NCI-H2227 (cell line): ENCODE measurements around the gene GCFC2.

Experiments
- DNase-seq: peaks from one replicate; lab custom pipeline; 2025; ENCODE audit not compliant: unreplicated experiment; lab: John Stamatoyannopoulos, UW

The GCFC2 gene

DNA sequence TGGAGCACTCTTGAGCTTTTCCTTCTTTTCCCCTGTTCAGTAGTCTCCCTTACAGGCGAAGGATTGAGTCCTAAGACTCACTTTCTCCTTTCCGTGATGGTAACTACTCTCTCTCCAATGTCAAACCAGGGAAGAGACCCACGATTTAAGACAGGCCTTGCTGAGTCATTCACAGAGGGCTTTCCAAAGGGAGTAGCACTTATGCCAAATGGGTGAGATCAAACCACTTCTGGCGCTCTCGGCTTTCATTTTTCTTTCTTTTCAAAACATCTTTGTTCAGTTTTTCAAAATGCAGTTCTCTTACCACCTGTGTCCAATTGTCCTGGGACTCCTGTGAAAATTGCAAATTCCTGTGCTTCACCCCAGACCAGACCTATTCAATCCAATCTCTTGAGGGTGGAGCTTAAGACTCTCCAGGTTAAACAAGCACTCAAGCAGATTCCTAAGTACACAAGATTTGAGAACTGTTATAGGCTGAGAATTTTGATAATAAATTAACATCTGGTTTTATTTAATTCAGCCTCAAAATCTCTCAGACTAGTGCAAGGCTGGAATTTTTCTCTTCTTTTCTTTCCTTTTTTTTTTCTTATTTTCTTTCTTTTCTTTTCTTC is 78.5 kb downstream of the GCFC2 start:
- DNase-seq = no peak

DNA sequence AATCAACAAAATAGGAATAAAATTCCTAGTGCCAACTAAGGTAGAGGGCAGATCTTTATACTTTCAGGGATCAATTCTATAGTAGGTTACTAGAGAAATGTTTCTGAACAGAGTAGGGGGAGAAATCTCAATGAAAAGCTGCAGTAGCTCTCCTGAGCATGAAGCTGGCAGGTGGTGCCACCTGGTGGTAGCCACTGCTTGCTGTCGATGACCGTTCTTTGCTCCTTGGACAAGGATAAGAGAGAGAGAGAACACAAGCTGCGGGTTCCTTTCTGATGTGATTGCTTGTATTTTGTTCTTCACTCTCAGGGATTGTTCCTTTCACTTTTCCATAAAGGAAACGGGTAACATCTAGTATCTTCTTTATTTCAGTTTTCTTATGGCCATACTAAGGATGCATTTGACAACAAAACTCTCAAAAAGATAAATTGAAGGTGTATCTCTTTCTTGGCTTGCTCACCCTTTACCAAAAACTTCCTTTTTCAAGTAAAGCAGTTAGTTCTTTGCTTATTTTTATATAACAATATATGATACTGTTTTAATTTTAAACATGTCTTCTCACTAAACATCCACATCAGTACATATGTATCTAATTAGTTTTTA is 82.7 kb downstream of the GCFC2 start:
- DNase-seq = peak; percentile 87

DNA sequence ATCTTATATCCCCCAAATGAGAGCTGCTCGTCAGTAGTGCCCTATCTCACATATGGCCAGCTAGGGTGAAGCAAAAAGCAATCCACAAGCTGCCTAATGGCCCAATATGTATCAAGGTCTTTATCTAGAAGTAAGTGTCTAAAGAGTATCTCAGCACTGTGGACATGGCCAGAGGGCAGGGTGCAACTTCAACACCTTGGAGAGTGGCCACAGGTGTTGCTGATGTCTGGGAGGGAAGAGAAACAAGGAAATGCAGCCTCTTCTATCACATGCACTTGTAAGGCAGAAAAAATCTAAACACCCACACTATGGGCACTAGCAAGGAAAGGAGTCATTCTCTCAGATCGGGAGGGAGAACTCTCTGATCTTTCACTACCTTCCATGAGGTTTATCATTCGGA is 87.8 kb downstream of the GCFC2 start:
- DNase-seq = no peak

DNA sequence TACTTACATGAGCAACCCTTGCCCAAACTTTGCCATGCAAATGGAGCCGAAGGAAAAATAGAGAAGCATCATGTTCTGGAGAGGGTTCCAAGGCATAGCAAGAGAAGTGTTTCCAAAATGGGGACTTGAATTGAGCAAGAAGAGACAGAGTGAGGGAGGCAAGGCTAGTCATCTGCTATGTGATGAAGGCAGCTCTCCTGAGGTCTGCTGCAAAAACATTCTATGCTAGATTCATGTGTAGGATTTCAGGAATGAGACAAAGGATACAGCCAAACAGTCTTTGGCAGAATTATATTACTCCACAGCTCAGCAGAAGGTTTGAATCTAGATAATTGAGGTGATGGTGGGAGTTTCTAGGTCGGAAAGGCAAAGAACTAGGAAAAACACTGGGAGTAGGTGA is 88.2 kb downstream of the GCFC2 start:
- DNase-seq = no peak

DNA sequence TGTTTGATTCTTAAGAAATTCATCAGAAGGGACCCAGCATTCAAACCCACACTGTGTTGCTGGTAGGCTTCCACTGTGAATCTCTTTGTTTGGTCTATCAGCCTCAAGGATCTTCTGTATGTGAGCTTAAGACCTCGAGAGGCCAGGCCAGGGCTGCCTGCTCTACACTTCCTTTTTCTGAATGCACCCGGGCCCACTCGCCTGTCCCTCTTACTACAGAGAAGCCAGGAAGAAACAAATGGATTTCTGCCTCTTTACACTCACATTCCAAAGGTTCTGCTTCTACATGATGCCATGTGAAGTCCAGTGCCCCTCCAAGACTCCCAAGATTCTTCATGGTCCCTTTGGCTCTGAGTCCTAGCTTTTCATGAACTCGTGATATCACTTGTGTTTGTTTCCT is 89.5 kb downstream of the GCFC2 start:
- DNase-seq = no peak

- DNase-seq = no peak
Measured at GRCh38 chr2:75619956-75620740, 90.6 kb downstream of the GCFC2 start.

DNA sequence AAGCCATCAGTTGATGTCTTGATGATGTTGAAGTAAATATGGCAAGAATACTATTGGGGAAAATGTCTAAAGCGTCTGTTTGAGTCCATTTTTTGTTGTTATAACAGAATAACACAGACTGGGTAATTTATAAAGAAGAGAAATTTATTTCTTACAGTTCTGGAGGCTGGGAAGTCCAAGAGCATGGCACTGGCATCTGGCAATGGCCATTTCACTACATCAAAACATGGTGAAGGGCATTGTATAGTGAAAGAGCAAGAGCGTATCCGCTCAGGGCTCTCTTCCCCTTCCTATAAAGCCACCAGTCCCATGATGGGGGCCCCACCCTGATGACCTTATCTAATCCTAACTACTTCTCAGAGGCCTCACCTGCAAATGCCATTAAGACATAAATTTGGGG is 93.8 kb downstream of the GCFC2 start:
- DNase-seq = no peak

DNA sequence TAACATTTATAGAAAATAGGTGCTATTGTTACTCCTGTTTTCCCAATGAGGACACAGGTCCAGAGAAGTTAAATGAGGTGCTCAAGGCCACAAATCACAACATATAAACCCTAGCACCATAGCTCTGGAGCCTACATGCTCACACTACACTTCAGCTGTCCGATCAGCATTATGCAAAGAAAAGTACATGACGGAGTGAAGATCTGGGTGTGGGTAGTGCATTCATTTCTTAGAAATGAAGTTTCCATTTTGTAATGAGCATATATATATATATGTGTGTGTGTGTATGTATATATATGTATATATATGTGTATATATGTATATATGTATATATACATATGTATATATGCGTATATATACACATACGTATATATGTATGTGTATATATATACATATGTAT is 94.3 kb downstream of the GCFC2 start:
- DNase-seq = no peak

DNA sequence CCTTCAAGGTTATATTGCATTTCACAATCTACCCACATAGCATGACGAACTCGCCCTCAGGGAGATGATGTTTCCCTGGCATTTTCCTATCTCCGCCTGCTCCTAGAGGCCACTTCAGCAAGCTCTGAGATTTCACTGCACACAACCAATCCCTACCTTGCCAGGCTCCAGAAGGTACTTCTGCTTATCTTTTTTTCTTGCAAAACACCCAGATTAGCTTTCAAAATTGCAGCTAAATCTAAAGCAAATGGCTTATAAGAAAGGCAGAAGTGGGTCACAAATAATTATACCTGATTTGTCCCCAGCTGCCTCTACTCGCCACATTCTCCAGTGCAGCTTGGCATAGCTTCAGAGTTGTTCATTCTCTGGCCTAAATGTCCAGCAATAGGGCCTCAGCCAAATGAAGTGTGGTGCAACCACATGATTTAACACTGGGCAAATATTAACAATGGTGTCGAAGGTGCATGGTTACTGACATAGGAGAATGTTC is 96.5 kb downstream of the GCFC2 start:
- DNase-seq = no peak

DNA sequence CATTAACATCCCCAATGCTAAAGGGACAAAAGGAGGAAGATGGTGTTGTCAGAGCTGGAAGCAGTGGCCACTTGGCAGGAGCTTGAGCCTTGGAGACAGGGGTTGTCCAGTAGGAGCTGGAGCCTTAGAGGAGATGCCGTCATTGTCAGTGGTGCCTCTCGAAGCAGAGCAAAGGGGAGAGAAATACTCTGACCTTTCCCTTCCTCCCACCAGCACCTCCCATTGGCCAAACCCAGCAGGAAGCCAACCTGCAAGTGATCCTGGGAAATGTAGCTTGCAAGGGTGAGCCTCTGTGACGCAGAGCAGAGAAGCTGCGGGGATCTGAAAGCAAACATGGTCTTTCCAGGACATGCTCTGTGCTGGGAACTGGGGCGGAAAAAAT is 97.9 kb downstream of the GCFC2 start:
- no peak for DNase-seq
